Fibroblast of lung (primary cell): ENCODE data around the gene CHD3.

Source experiments
- CTCF ChIP-seq, 2 donors: IDR thresholded peaks in 1 of 2; conservative IDR thresholded peaks in 1 of 2; 1 replicate in 1 of 2; 2 replicates in 1 of 2; pipeline ENCODE4 v1.5.1; 2011 to 2012; ENCODE audit warnings: low read length in 2 of 2, control low read depth in 1 of 2, inconsistent platforms in 1 of 2, low read depth in 1 of 2, mild to moderate bottlenecking in 1 of 2
- EZH2 ChIP-seq: IDR thresholded peaks from 2 replicates; pipeline ENCODE4 v1.5.1; 2012; ENCODE audit warnings: low read length, control low read depth, mild to moderate bottlenecking; ENCODE audit errors: missing control alignments

- no peak for TF ChIP-seq CTCF (conservative IDR thresholded peaks at IDR 0.05 in 1 of 2, IDR thresholded peaks at IDR 0.05 in 1 of 2; ENCODE audit: low read depth in 1 of 2, low read length in 2 of 2)
- TF ChIP-seq EZH2: no peak
These were observed 72.8 kb downstream of the CHD3 start for GRCh38 chr17:7961421-7961820.
